PC-3 (cell line): ENCODE results near the gene CDCA4. TPM values are rescaled to one million over a fixed set of nuclear protein-coding genes. Genes with fewer than 3 reads are reported as not detected.

Experiments
- ATAC-seq: fragments of 200-7000 bp; cut with Tn5 transposase; 2 replicates; pipeline ENCODE4 v1.9.1; 2020; ENCODE audit warnings: mild to moderate bottlenecking, moderate library complexity
- BruUV-seq: library from RNA; stranded (reverse); fragments of 400-500 nt; replicated peaks from 2 replicates; lab custom pipeline; 2021; lab: Mats Ljungman, UMichigan
- CTCF ChIA-PET: fragments of 300-600 bp; sonication (Branson Sonifier 250); formaldehyde crosslinking; loops from one replicate; lab custom pipeline; 2022; ENCODE audit warnings: antibody characterized with exemption; lab: Charles Lee
- POLR2A ChIA-PET: fragments of 300-600 bp; sonication (Branson Sonifier 250); formaldehyde crosslinking; loops from one replicate; lab custom pipeline; 2022; ENCODE audit warnings: antibody characterized with exemption; ENCODE audit not compliant: unreplicated experiment; lab: Charles Lee
- DNase-seq: peaks from one replicate; pipeline ENCODE4 v3.0.0-alpha.2; 2015
- H2AFZ ChIP-seq: fragments of 300-600 bp; sonication (generic); 2 replicates; pipeline ENCODE4 v1.6.0; 2016; ENCODE audit warnings: antibody characterized with exemption, low read length
- H3F3A ChIP-seq: fragments of 300-600 bp; sonication (generic); one replicate; pipeline ENCODE4 v1.6.0; 2017; ENCODE audit warnings: antibody characterized with exemption, low read length, control low read depth, mild to moderate bottlenecking; ENCODE audit not compliant: unreplicated experiment
- H3K27ac ChIP-seq: fragments of 300-600 bp; sonication (generic); 2 replicates; pipeline ENCODE4 v1.5.1; 2016; ENCODE audit warnings: mild to moderate bottlenecking, low read length
- H3K27me3 ChIP-seq: fragments of 300-600 bp; sonication (generic); 2 replicates; pipeline ENCODE4 v1.6.1; 2016; ENCODE audit warnings: low read length, mixed read lengths
- H3K36me3 ChIP-seq: fragments of 300-600 bp; sonication (generic); 2 replicates; pipeline ENCODE4 v1.6.1; 2016; ENCODE audit warnings: low read depth, mixed run types, low read length, mixed read lengths
- H3K4me1 ChIP-seq: fragments of 300-600 bp; sonication (generic); 2 replicates; pipeline ENCODE4 v1.5.1; 2016; ENCODE audit warnings: low read length; ENCODE audit not compliant: insufficient read depth
- H3K4me2 ChIP-seq: fragments of 300-600 bp; sonication (generic); 2 replicates; pipeline ENCODE4 v1.6.0; 2016; ENCODE audit warnings: low read length
- H3K4me3 ChIP-seq: fragments of 300-600 bp; sonication (generic); 2 replicates; pipeline ENCODE4 v1.5.1; 2016; ENCODE audit warnings: mild to moderate bottlenecking, low read length, mixed read lengths
- H3K79me2 ChIP-seq: fragments of 300-600 bp; sonication (generic); 2 replicates; pipeline ENCODE4 v1.6.1; 2017; ENCODE audit warnings: low read length, mixed read lengths
- H3K9ac ChIP-seq: fragments of 300-600 bp; sonication (generic); 2 replicates; pipeline ENCODE4 v1.6.0; 2016; ENCODE audit warnings: mild to moderate bottlenecking, low read length
- H3K9me2 ChIP-seq: fragments of 300-600 bp; sonication (generic); replicated peaks from 2 replicates; pipeline ENCODE4 v1.6.1; 2016; ENCODE audit warnings: mixed run types, low read length, mixed read lengths
- H3K9me3 ChIP-seq: fragments of 300-600 bp; sonication (generic); 2 replicates; pipeline ENCODE4 v1.6.1; 2016; ENCODE audit warnings: low read length, mixed read lengths
- H4K20me1 ChIP-seq: fragments of 300-600 bp; sonication (generic); 2 replicates; pipeline ENCODE4 v1.6.1; 2016; ENCODE audit warnings: low read length, mixed read lengths
- EZH2 ChIP-seq: fragments of 300-600 bp; sonication (generic); IDR thresholded peaks from one replicate; pipeline ENCODE4 v1.6.1; 2017; ENCODE audit warnings: antibody characterized with exemption, mild to moderate bottlenecking, low read length; ENCODE audit not compliant: unreplicated experiment
- EZH2phosphoT487 ChIP-seq: fragments of 300-600 bp; sonication (generic); IDR thresholded peaks from 2 replicates; pipeline ENCODE4 v1.6.1; 2018; ENCODE audit warnings: mild to moderate bottlenecking, antibody characterized with exemption, low read length, borderline replicate concordance
- intact Hi-C: fragments of 100-400 bp; cut with micrococcal nuclease; formaldehyde crosslinking; loops from 2 replicates; pipeline ENCODE4 v1.9.0; 2023
- total RNA-seq: library from RNA; depleted of rRNA; stranded (reverse); fragments of >200 nt; gene quantifications from 2 replicates; pipeline ENCODE4 v1.2.3, GENCODE V29; 2014
- TF ChIP-seq, protein P1 (sequence below): fragments of 300-600 bp; sonication (generic); conservative IDR thresholded peaks from 2 replicates; pipeline ENCODE4 v1.5.1; 2017; ENCODE audit warnings: antibody characterized with exemption, low read depth, mild to moderate bottlenecking, low read length

Gene CDCA4
- total RNA-seq, 1 experiment from 2014 or later: 113 TPM

DNA sequence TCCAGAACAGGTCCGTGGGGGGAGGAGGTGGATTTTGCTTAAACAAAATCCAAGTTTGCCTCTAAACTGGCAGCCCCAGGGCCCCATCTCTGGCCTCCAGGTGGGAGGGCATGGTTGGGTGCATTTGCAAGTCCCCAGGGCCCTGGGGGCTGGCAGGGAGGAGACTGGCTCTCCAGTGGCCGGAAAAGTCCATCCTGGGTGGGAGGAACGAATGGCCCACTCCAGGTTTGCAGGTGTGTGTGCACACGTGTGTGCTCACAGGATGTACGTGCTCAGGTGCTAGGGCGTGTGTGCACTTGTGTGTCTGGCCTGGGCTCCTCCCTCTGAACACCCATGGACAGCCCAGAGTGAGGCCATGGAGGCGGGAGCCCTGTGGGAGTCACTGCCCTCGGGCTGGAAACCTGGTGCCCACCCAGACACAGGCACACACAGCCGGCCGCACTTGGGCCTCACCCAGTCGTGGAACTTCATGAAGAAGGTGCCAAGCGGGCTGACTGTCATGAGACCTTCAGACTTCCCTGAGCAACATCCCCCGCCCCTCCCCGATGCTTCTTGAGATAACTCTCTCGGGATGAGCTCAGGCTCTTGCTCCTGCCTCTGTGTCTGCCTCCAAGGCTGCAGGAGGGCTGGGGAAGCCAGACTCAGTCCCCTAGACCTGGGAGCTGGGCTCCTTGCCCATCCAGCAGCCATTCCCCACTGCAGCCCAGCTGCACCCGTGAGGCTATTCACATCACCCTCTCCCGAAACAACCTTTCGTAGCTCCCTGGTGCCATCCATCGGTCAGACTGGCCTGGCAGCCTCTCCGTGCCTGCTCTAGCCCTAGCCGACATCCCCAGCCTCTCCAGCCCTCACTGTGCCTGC is 52.1 kb downstream of the CDCA4 start:
- POLR2A ChIA-PET: interaction anchor here (0.6 to 0.7 kb wide), 2 partner anchors 10 to 60 kb away, joined by 4 to 5 read pairs; partner anchors contain the start of gene AHNAK2
- no TSS peak for BruUV-seq

GRCh38 chr14:104968153-104968527 is 52.7 kb downstream of the CDCA4 start:
- intact Hi-C loops: no loop called here
- Histone ChIP-seq H3F3A (no peaks in the 10 kb centered on the region), H3K4me2 (peak overlapping the region; percentile 87), H3K27me3 (no peaks in the 10 kb centered on the region), H3K4me3 (peak overlapping the region; percentile 56), H3K9me2 (no peaks in the 10 kb centered on the region), H3K9me3 (no peaks in the 10 kb centered on the region), H3K79me2 (peaks cover 13% of the 10 kb centered on the region; the same call in 1 of the 2 replicates), H4K20me1 (no peaks in the 10 kb centered on the region), H3K9ac (peak overlapping the region; percentile 52), H2AFZ (peak overlapping the region; percentile 76), H3K4me1 (peaks cover 63% of the 10 kb centered on the region), H3K36me3 (no peaks in the 10 kb centered on the region), H3K27ac (peak overlapping the region; percentile 61)
- ChIA-PET POLR2A (no interaction called here), CTCF (no interaction called here)
- TF ChIP-seq EZH2phosphoT487 (no peak), EZH2 (no peak)
- TF ChIP-seq, protein P1, sequence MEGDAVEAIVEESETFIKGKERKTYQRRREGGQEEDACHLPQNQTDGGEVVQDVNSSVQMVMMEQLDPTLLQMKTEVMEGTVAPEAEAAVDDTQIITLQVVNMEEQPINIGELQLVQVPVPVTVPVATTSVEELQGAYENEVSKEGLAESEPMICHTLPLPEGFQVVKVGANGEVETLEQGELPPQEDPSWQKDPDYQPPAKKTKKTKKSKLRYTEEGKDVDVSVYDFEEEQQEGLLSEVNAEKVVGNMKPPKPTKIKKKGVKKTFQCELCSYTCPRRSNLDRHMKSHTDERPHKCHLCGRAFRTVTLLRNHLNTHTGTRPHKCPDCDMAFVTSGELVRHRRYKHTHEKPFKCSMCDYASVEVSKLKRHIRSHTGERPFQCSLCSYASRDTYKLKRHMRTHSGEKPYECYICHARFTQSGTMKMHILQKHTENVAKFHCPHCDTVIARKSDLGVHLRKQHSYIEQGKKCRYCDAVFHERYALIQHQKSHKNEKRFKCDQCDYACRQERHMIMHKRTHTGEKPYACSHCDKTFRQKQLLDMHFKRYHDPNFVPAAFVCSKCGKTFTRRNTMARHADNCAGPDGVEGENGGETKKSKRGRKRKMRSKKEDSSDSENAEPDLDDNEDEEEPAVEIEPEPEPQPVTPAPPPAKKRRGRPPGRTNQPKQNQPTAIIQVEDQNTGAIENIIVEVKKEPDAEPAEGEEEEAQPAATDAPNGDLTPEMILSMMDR: no peak
- DNase-seq (peak; percentile 71), ATAC-seq (peak; percentile 5; the same call in 1 of the 2 replicates)
- no TSS peak for BruUV-seq

More for the DNA sequence above, 52.1 kb downstream of the CDCA4 start:
- 0 out of 2 replicates have a peak overlapping the region, but pooled peaks have one; percentile 56 for H3K4me3 ChIP-seq
- H3K4me1 ChIP-seq: peaks cover 68% of the 10 kb centered on the region
- peak; percentile 53 for DNase-seq
- ATAC-seq: no peak
- H3K9me2 ChIP-seq: no peaks in the 10 kb centered on the region
- intact Hi-C loops: no loop called here
- TF ChIP-seq, protein P1: no peak
- 0 out of 2 replicates have a peak, but pooled peaks have one; percentile 58 for TF ChIP-seq EZH2phosphoT487
- H3K9me3 ChIP-seq: no peaks in the 10 kb centered on the region
- H3K36me3 ChIP-seq: no peaks in the 10 kb centered on the region
- H3K27ac ChIP-seq: 0 out of 2 replicates have a peak overlapping the region, but pooled peaks have one; percentile 61
- H3K4me2 ChIP-seq: peak overlapping the region; percentile 87
- no peaks in the 10 kb centered on the region for H3F3A ChIP-seq
- H3K9ac ChIP-seq: 0 out of 2 replicates have a peak overlapping the region, but pooled peaks have one; percentile 52
- H3K27me3 ChIP-seq: no peaks in the 10 kb centered on the region
- peaks cover 13% of the 10 kb centered on the region; the same call in 1 of the 2 replicates for H3K79me2 ChIP-seq
- CTCF ChIA-PET: interaction anchor here (0.6 kb wide), 1 partner anchor 118 kb away, joined by 4 read pairs; no protein-coding TSS in a partner anchor
- no peaks in the 10 kb centered on the region for H4K20me1 ChIP-seq
- no peak overlapping the region; the same call in 1 of the 2 replicates for H2AFZ ChIP-seq
